T1000 (cell line): ENCODE results near the gene EIF4B.
"Not testable (repeated sequence)": the region's sequence is repeated elsewhere in the genome, so short reads cannot be mapped to it uniquely, and the experiment has no call there.

Experiments used
- DNase-seq: peaks from one replicate; lab custom pipeline; 2025; ENCODE audit warnings: mixed read lengths; lab: John Stamatoyannopoulos, UW

EIF4B gene, protein sequence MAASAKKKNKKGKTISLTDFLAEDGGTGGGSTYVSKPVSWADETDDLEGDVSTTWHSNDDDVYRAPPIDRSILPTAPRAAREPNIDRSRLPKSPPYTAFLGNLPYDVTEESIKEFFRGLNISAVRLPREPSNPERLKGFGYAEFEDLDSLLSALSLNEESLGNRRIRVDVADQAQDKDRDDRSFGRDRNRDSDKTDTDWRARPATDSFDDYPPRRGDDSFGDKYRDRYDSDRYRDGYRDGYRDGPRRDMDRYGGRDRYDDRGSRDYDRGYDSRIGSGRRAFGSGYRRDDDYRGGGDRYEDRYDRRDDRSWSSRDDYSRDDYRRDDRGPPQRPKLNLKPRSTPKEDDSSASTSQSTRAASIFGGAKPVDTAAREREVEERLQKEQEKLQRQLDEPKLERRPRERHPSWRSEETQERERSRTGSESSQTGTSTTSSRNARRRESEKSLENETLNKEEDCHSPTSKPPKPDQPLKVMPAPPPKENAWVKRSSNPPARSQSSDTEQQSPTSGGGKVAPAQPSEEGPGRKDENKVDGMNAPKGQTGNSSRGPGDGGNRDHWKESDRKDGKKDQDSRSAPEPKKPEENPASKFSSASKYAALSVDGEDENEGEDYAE

GRCh38 chr12:53005986-53006809, at the start of gene EIF4B:
Gene EIF4B, plus strand, starts transcription at chr12:53006456. Its CDS starts 28 bp downstream, at chr12:53006484.
- DNase-seq, result peak; percentile 99

GRCh38 chr12:52956987-52957386, 49.3 kb upstream of the EIF4B start:
- no peak for DNase-seq

GRCh38 chr12:52964556-52965336, 41.5 kb upstream of the EIF4B start:
- DNase-seq, result no peak

DNA sequence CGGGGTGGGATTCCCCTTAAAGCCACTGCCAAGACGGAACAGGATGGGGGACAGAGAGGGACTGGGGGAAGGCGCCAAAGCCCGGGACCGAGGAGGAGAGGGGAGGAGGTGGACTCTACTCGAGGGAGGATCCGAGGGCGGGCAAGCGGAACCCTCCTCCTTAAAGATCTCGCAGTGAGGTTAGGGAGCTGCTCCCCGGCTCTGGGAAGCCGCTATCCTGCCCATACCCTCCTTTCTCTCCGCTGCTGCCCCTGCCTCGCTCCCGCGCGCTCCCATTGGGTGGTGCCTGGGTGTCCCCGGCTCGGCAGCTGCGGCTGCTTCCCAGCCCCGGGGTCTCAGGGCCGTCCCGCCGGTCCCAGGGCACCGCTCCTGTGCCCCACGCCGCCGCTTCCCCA, 40.9 kb upstream of the EIF4B start:
- no peak for DNase-seq

- no peak for DNase-seq
Observed at GRCh38 chr12:52969166-52969795, 37.0 kb upstream of the EIF4B start.

DNA sequence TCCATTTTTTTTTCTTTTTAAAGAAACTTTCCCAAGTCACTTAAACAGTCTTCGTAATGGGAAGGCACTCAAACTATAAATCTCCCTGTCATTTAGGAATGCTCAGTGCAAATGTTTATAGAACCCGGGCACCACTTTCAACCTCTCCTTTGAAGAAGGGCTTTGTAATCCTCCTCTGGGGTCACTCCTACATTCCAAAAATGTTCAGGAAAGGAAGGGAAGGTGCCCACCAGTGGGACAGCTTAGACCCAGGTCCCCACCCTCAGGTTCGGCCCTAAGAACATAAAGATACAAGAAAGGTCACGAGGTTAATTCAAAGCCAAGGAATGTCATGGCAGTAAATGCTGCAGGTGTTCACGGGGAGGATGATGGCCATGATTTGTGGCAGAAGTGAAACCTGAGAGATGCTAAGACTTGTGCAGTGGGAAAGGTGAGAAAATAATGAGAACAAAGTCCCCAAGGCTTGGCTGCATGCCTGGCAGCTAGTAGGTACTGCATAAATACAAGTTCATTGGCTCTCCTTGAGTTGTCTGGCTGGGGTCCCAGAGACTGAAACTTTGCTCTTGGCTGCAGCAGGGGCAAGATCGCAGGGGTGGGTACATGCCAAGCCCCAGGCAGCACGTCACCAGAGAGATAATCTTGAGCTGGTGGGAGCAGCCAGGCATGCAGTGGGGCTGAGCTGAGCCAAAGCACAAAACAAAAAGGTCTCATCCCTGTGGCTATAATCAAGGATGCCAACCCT, 36.3 kb upstream of the EIF4B start:
- no peak for DNase-seq

GRCh38 chr12:52971679-52972329, 34.5 kb upstream of the EIF4B start:
- DNase-seq, result peak; percentile 62

- no peak for DNase-seq
Observed at GRCh38 chr12:52975204-52975603, 31.1 kb upstream of the EIF4B start.

- DNase-seq, result no peak
Observed at GRCh38 chr12:52975820-52976573, 30.3 kb upstream of the EIF4B start.

- DNase-seq, result no peak
Observed at GRCh38 chr12:52976574-52977071, 29.6 kb upstream of the EIF4B start.

- DNase-seq, result no peak
Observed at GRCh38 chr12:52977170-52977569, 29.1 kb upstream of the EIF4B start.

DNA sequence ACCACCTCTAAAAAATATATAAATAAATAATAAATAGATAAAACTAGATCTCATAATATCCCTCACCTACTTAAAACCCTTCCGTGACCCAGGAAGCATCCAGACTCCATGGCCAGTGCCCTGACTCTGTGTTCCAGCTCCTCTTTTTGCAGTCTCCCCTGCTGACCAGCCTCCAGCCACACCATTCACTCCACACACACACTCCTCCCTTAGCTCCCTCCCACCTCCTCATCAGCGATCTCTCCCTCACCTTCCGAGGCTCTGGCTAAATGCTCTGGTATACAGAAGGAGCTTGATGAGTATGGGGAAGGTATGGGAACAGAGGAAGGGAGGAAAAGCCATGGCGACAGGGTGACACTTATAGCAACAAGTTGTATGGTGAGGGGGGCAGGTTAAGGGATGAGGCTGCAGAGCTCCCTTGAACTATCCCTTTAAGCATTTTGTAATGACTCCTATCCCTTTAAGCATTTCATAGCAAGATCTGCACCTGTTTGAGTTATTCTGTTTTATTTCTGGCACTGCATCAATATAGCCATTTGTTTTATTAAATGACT, 26.1 kb upstream of the EIF4B start:
- no peak for DNase-seq

GRCh38 chr12:52980650-52981423, 25.4 kb upstream of the EIF4B start:
- DNase-seq, result peak; percentile 83

GRCh38 chr12:52984136-52984535, 22.1 kb upstream of the EIF4B start:
- DNase-seq, result no peak

DNA sequence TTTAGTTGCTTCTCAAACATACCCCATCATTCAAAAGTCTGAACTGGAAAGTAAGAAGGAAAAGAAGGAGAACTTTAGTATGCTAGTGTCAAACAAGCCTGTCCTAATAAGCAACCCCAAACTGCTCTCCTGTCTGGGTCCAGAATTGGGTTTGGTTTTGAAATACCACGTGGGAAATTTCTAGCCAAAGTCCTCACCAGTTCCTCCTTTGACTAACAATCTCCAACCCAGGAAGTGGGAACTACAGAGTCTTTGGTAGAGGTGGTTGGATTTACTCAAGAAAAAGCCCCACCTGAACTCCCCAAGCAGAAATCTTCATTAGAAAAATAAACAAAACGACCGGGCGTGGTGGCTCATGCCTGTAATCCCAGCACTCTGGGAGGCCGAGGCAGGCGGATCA, 17.4 kb upstream of the EIF4B start:
- no peak for DNase-seq

- DNase-seq, result no peak
Observed at GRCh38 chr12:52990206-52990605, 16.1 kb upstream of the EIF4B start.

DNA sequence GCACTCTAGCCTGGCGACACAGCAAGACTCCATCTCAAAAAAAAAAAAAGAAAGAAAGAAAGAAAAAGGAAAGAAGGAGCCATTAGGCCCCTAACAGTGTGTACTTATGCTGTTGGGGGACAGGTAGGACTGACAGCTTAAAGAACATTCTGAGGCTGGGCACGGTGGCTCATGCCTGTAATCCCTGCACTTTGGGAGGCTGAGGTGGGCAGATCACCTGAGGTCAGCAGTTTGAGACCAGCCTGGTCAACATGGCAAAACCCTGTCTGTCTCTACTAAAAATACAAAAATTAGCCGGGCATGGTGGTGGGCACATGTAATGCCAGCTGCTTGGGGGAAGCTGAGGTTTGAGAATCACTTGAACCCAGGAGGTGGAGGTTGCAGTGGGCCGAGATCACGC, 14.0 kb upstream of the EIF4B start:
- DNase-seq, result not testable (repeated sequence)
